AG10803 (cell line): Measurements from ENCODE around the gene KRT80.

ENCODE experiments used
- DNase-seq: peaks from one replicate; pipeline ENCODE4 v3.0.0; 2010; ENCODE audit warnings: low read depth
- H3K4me3 ChIP-seq: 2 replicates; pipeline ENCODE4 v1.5.1; 2011; ENCODE audit warnings: mild to moderate bottlenecking, low read length, control low read depth
- CTCF ChIP-seq: conservative IDR thresholded peaks from 2 replicates; pipeline ENCODE4 v1.5.1; 2011; ENCODE audit warnings: mild to moderate bottlenecking, low read length, control low read depth, inconsistent platforms

The KRT80 gene

DNA sequence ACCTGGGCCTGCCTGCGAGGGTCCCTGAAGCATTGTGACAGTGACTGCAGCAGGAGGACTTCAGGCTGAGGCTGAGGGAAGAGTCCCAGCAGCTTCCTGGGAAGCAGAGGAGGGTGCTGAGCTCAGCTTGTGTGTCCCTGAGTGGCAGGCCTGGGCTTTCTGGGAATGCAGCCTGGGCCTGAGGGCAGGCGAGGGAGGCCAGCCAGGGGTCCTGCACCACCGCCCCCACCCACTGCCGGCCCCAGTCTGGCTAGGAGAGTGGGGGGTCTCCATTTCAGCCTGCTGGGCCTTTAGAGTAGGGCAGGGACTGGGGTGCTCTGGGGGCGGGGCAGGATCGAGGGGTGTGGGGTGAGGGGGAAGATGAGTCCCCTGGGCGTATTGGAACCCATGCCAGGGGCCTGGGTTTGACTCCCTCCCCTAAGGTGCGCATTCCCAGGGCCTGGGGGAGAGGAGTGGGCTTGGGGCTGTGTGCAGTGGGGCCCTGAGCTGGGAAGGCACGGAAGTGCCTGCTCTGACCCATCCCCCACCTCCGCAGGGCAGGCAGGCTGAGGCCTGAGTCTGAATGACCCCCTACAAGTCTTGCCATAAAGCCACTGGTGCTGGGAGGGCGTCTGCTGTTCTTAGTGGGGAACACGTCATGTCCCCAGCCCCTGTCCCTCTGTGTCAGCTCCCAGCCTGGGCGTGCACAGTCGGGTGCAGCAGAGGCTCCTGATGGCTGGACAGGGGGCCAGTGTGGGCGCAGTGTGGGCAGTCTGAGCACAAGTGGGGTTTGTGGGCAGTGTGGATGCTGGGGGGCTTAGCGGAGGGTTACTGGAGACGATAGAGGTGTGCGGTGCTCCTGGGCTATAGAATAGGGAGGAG lies 46.4 kb downstream of the KRT80 start:
- TF ChIP-seq CTCF = no peak
- H3K4me3 ChIP-seq = no peak overlapping the region
- no peak for DNase-seq

GRCh38 chr12:52144512-52145227 lies 47.1 kb downstream of the KRT80 start:
- no peak for TF ChIP-seq CTCF
- H3K4me3 ChIP-seq = no peak overlapping the region
- DNase-seq = no peak

DNA sequence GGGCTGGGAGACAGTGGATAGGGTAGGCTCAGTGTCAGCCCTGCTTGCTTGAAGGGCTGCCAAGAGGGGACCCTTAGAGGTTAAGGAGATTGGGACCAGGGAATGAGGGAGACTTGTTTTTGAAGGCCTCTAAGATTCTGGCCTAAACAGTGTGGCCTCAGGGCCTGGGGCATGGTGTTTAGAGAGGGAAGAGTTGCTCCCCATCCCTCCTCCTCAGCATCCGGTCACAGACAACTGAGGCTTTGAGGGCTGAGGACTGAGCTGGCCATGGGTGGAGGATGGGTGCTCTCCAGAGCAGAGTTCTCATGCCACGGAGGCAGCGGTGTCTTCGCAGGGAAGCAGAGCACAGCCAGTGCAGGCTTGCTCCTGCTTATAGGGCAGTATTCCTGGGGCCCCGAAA lies 49.4 kb downstream of the KRT80 start:
- no peak for DNase-seq
- TF ChIP-seq CTCF = no peak
- H3K4me3 ChIP-seq = no peak overlapping the region

GRCh38 chr12:52141875-52142274 lies 49.9 kb downstream of the KRT80 start:
- no peak overlapping the region for H3K4me3 ChIP-seq
- no peak for TF ChIP-seq CTCF
- DNase-seq = no peak

DNA sequence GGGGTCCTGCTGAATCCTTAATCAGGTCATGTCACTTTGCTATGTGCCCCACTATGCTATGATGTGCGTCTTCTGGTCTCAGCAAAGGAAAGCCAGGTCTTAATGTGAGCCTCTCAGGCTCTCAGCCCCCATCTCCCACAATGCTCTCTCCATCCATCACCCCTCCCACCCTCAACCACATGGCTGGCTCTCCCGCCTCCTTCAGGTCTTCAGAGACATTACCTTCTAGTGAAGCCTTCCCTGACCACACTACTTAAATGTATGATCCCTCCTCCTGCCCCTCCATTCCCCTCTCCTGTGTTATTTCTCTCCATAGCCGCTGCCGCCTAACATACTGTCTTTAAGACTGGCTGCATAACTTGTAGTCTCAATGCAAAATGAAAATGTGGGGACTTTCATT lies 50.5 kb downstream of the KRT80 start:
- no peak overlapping the region for H3K4me3 ChIP-seq
- no peak for TF ChIP-seq CTCF
- DNase-seq = no peak

GRCh38 chr12:52139579-52140062 lies 52.2 kb downstream of the KRT80 start:
- DNase-seq = no peak
- TF ChIP-seq CTCF = peak; percentile 64
- H3K4me3 ChIP-seq = no peak overlapping the region
